ENCODE data around the gene TMEM181.

TMEM181 gene

GRCh38 chr6:158662607-158662953, 102.7 kb downstream of the TMEM181 start:
- Histone ChIP-seq H3K4me3 (ENCODE audit: insufficient read length, low read depth) (no peak overlapping the region), H3K27me3 (ENCODE audit: insufficient read depth, insufficient read length) (peaks cover 4% of the 10 kb centered on the region), H3K9me3 (ENCODE audit: insufficient read depth, low read length) (no peaks in the 10 kb centered on the region), H3K9ac (ENCODE audit: insufficient read length, low read depth) (no peak overlapping the region), H3K36me3 (ENCODE audit: insufficient read depth, insufficient read length, low read length) (no peaks in the 10 kb centered on the region), H3K4me1 (ENCODE audit: insufficient read depth, insufficient read length) (no peaks in the 10 kb centered on the region)
- no peak for TF ChIP-seq YY1 (IDR thresholded peaks at IDR 0.05; ENCODE audit: insufficient read depth, insufficient read length)
- TF ChIP-seq SUZ12 (IDR thresholded peaks at IDR 0.05; ENCODE audit: extremely low read depth, insufficient read depth, insufficient read length) = no peak
- no peak for TF ChIP-seq ZNF274 (IDR thresholded peaks at IDR 0.05; ENCODE audit: low read depth, low read length)
- DNase-seq (ENCODE audit: low read depth, low spot score) = no peak

GRCh38 chr6:158662954-158663624, 103.2 kb downstream of the TMEM181 start:
- DNase-seq (ENCODE audit: low read depth, low spot score) = no peak
- Histone ChIP-seq H3K9me3 (ENCODE audit: insufficient read depth, low read length) (no peaks in the 10 kb centered on the region), H3K9ac (ENCODE audit: insufficient read length, low read depth) (no peak overlapping the region), H3K27me3 (ENCODE audit: insufficient read depth, insufficient read length) (peaks cover 4% of the 10 kb centered on the region), H3K4me3 (ENCODE audit: insufficient read length, low read depth) (no peak overlapping the region), H3K36me3 (ENCODE audit: insufficient read depth, insufficient read length, low read length) (no peaks in the 10 kb centered on the region), H3K4me1 (ENCODE audit: insufficient read depth, insufficient read length) (no peaks in the 10 kb centered on the region)
- TF ChIP-seq ZNF274 (IDR thresholded peaks at IDR 0.05; ENCODE audit: low read depth, low read length) = no peak
- TF ChIP-seq SUZ12 (IDR thresholded peaks at IDR 0.05; ENCODE audit: extremely low read depth, insufficient read depth, insufficient read length) = no peak
- TF ChIP-seq YY1 (IDR thresholded peaks at IDR 0.05; ENCODE audit: insufficient read depth, insufficient read length) = no peak

GRCh38 chr6:158663625-158664165, 103.8 kb downstream of the TMEM181 start:
- no peak overlapping the region for H3K9ac ChIP-seq (ENCODE audit: insufficient read length, low read depth)
- DNase-seq (ENCODE audit: low read depth, low spot score) = no peak
- no peaks in the 10 kb centered on the region for H3K4me1 ChIP-seq (ENCODE audit: insufficient read depth, insufficient read length)
- no peaks in the 10 kb centered on the region for H3K36me3 ChIP-seq (ENCODE audit: insufficient read depth, insufficient read length, low read length)
- TF ChIP-seq SUZ12 (IDR thresholded peaks at IDR 0.05; ENCODE audit: extremely low read depth, insufficient read depth, insufficient read length) (no peak), YY1 (IDR thresholded peaks at IDR 0.05; ENCODE audit: insufficient read depth, insufficient read length) (no peak), ZNF274 (IDR thresholded peaks at IDR 0.05; ENCODE audit: low read depth, low read length) (no peak)
- no peaks in the 10 kb centered on the region for H3K9me3 ChIP-seq (ENCODE audit: insufficient read depth, low read length)
- peaks cover 4% of the 10 kb centered on the region for H3K27me3 ChIP-seq (ENCODE audit: insufficient read depth, insufficient read length)
- H3K4me3 ChIP-seq (ENCODE audit: insufficient read length, low read depth) = no peak overlapping the region

GRCh38 chr6:158665332-158665731, 105.4 kb downstream of the TMEM181 start:
- TF ChIP-seq YY1 (IDR thresholded peaks at IDR 0.05; ENCODE audit: insufficient read depth, insufficient read length) (no peak), SUZ12 (IDR thresholded peaks at IDR 0.05; ENCODE audit: extremely low read depth, insufficient read depth, insufficient read length) (no peak), ZNF274 (IDR thresholded peaks at IDR 0.05; ENCODE audit: low read depth, low read length) (no peak)
- Histone ChIP-seq H3K27me3 (ENCODE audit: insufficient read depth, insufficient read length) (peaks cover 4% of the 10 kb centered on the region), H3K9me3 (ENCODE audit: insufficient read depth, low read length) (no peaks in the 10 kb centered on the region), H3K4me3 (ENCODE audit: insufficient read length, low read depth) (no peak overlapping the region), H3K9ac (ENCODE audit: insufficient read length, low read depth) (no peak overlapping the region), H3K36me3 (ENCODE audit: insufficient read depth, insufficient read length, low read length) (no peaks in the 10 kb centered on the region), H3K4me1 (ENCODE audit: insufficient read depth, insufficient read length) (no peaks in the 10 kb centered on the region)
- DNase-seq (ENCODE audit: low read depth, low spot score) = no peak

- Histone ChIP-seq H3K4me1 (ENCODE audit: insufficient read depth, insufficient read length) (no peaks in the 10 kb centered on the region), H3K9me3 (ENCODE audit: insufficient read depth, low read length) (no peaks in the 10 kb centered on the region), H3K4me3 (ENCODE audit: insufficient read length, low read depth) (no peak overlapping the region), H3K9ac (ENCODE audit: insufficient read length, low read depth) (no peak overlapping the region), H3K36me3 (ENCODE audit: insufficient read depth, insufficient read length, low read length) (no peaks in the 10 kb centered on the region), H3K27me3 (ENCODE audit: insufficient read depth, insufficient read length) (peaks cover 4% of the 10 kb centered on the region)
- DNase-seq (ENCODE audit: low read depth, low spot score) = no peak
- TF ChIP-seq YY1 (IDR thresholded peaks at IDR 0.05; ENCODE audit: insufficient read depth, insufficient read length) (no peak), SUZ12 (IDR thresholded peaks at IDR 0.05; ENCODE audit: extremely low read depth, insufficient read depth, insufficient read length) (no peak), ZNF274 (IDR thresholded peaks at IDR 0.05; ENCODE audit: low read depth, low read length) (no peak)
Observed at GRCh38 chr6:158666628-158667359, 106.9 kb downstream of the TMEM181 start.

- H3K9ac ChIP-seq (ENCODE audit: insufficient read length, low read depth) = no peak overlapping the region
- TF ChIP-seq SUZ12 (IDR thresholded peaks at IDR 0.05; ENCODE audit: extremely low read depth, insufficient read depth, insufficient read length) = no peak
- no peak for TF ChIP-seq ZNF274 (IDR thresholded peaks at IDR 0.05; ENCODE audit: low read depth, low read length)
- TF ChIP-seq YY1 (IDR thresholded peaks at IDR 0.05; ENCODE audit: insufficient read depth, insufficient read length) = no peak
- no peak overlapping the region for H3K4me3 ChIP-seq (ENCODE audit: insufficient read length, low read depth)
- H3K27me3 ChIP-seq (ENCODE audit: insufficient read depth, insufficient read length) = peaks cover 3% of the 10 kb centered on the region
- DNase-seq (ENCODE audit: low read depth, low spot score) = no peak
- H3K9me3 ChIP-seq (ENCODE audit: insufficient read depth, low read length) = no peaks in the 10 kb centered on the region
- no peaks in the 10 kb centered on the region for H3K4me1 ChIP-seq (ENCODE audit: insufficient read depth, insufficient read length)
- H3K36me3 ChIP-seq (ENCODE audit: insufficient read depth, insufficient read length, low read length) = no peaks in the 10 kb centered on the region
Observed at GRCh38 chr6:158667360-158667981, 107.6 kb downstream of the TMEM181 start.

- H3K9ac ChIP-seq (ENCODE audit: insufficient read length, low read depth) = no peak overlapping the region
- no peak for DNase-seq (ENCODE audit: low read depth, low spot score)
- no peaks in the 10 kb centered on the region for H3K4me1 ChIP-seq (ENCODE audit: insufficient read depth, insufficient read length)
- TF ChIP-seq ZNF274 (IDR thresholded peaks at IDR 0.05; ENCODE audit: low read depth, low read length) (no peak), YY1 (IDR thresholded peaks at IDR 0.05; ENCODE audit: insufficient read depth, insufficient read length) (no peak), SUZ12 (IDR thresholded peaks at IDR 0.05; ENCODE audit: extremely low read depth, insufficient read depth, insufficient read length) (no peak)
- peaks cover 2% of the 10 kb centered on the region for H3K27me3 ChIP-seq (ENCODE audit: insufficient read depth, insufficient read length)
- no peaks in the 10 kb centered on the region for H3K9me3 ChIP-seq (ENCODE audit: insufficient read depth, low read length)
- no peaks in the 10 kb centered on the region for H3K36me3 ChIP-seq (ENCODE audit: insufficient read depth, insufficient read length, low read length)
- no peak overlapping the region for H3K4me3 ChIP-seq (ENCODE audit: insufficient read length, low read depth)
Observed at GRCh38 chr6:158668707-158669103, 108.8 kb downstream of the TMEM181 start.

Data from NT2/D1 (cell line).